Measurements from ENCODE around the gene ZNF385B. TPM values are rescaled to one million over a fixed set of nuclear protein-coding genes. Genes with fewer than 3 reads are reported as not detected.

ZNF385B gene
- total RNA-seq, 2 donors from 2014 or later, result under 0.01 TPM; not detected in 1

GRCh38 chr2:179859523-179859922 lies 1.9 kb downstream of the ZNF385B start:
- Histone ChIP-seq H3K27me3 (no peaks in the 10 kb centered on the region), H3K36me3 (replicated peaks in 1 of 2; ENCODE audit: insufficient read depth in 1 of 2, low read depth in 2 of 2) (no peaks in the 10 kb centered on the region), H3K27ac (no peak overlapping the region), H3K4me3 (no peak overlapping the region), H3K9me3 (no peaks in the 10 kb centered on the region), H3K4me1 (peaks cover 13% of the 10 kb centered on the region)
- TF ChIP-seq, protein P1, sequence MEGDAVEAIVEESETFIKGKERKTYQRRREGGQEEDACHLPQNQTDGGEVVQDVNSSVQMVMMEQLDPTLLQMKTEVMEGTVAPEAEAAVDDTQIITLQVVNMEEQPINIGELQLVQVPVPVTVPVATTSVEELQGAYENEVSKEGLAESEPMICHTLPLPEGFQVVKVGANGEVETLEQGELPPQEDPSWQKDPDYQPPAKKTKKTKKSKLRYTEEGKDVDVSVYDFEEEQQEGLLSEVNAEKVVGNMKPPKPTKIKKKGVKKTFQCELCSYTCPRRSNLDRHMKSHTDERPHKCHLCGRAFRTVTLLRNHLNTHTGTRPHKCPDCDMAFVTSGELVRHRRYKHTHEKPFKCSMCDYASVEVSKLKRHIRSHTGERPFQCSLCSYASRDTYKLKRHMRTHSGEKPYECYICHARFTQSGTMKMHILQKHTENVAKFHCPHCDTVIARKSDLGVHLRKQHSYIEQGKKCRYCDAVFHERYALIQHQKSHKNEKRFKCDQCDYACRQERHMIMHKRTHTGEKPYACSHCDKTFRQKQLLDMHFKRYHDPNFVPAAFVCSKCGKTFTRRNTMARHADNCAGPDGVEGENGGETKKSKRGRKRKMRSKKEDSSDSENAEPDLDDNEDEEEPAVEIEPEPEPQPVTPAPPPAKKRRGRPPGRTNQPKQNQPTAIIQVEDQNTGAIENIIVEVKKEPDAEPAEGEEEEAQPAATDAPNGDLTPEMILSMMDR (IDR thresholded peaks at IDR 0.05), result no peak
- no peak for TF ChIP-seq POLR2A (IDR thresholded peaks at IDR 0.05)
- no peak for ATAC-seq
- WGBS, 2 donors, result 81 to 85% methylated on average over 1 of the region's 1 CpG
- no peak for DNase-seq
- intact Hi-C loops (cut with DNase I), result no loop called here

GRCh38 chr2:179857236-179857635 lies 4.2 kb downstream of the ZNF385B start:
- Histone ChIP-seq H3K27me3 (no peaks in the 10 kb centered on the region), H3K36me3 (replicated peaks in 1 of 2; ENCODE audit: insufficient read depth in 1 of 2, low read depth in 2 of 2) (no peaks in the 10 kb centered on the region), H3K27ac (no peak overlapping the region), H3K4me3 (no peak overlapping the region), H3K9me3 (no peaks in the 10 kb centered on the region), H3K4me1 (peaks cover 13% of the 10 kb centered on the region)
- intact Hi-C loops (cut with DNase I), result no loop called here
- TF ChIP-seq, protein P1 (IDR thresholded peaks at IDR 0.05), result no peak
- no peak for TF ChIP-seq POLR2A (IDR thresholded peaks at IDR 0.05)
- 62 to 76% methylated on average over 4 of the region's 4 CpGs for WGBS, 2 donors
- no peak for DNase-seq
- no peak for ATAC-seq

- intact Hi-C loops (cut with DNase I), result no loop called here
- ATAC-seq, result no peak
- 58 to 75% methylated on average over 5 of the region's 5 CpGs for WGBS, 2 donors
These were observed 5.2 kb downstream of the ZNF385B start for GRCh38 chr2:179856205-179856604.

GRCh38 chr2:179855673-179856072 lies 5.7 kb downstream of the ZNF385B start:
- intact Hi-C loops (cut with DNase I), result no loop called here
- WGBS, 2 donors, result 95 to 100% methylated on average over 1 of the region's 1 CpG
- no peaks in the 10 kb centered on the region for H3K27me3 ChIP-seq
- no peak for TF ChIP-seq POLR2A (IDR thresholded peaks at IDR 0.05)
- TF ChIP-seq, protein P1 (IDR thresholded peaks at IDR 0.05), result no peak
- peaks cover 4% of the 10 kb centered on the region for H3K4me1 ChIP-seq
- DNase-seq (no peak), ATAC-seq (no peak)
- no peaks in the 10 kb centered on the region for H3K9me3 ChIP-seq
- H3K4me3 ChIP-seq, result no peak overlapping the region
- H3K36me3 ChIP-seq (replicated peaks in 1 of 2; ENCODE audit: insufficient read depth in 1 of 2, low read depth in 2 of 2), result no peaks in the 10 kb centered on the region
- no peak overlapping the region for H3K27ac ChIP-seq

More at GRCh38 chr2:179856205-179856604, 5.2 kb downstream of the ZNF385B start:
- Histone ChIP-seq H3K4me1 (peaks cover 8% of the 10 kb centered on the region), H3K9me3 (no peaks in the 10 kb centered on the region), H3K27me3 (no peaks in the 10 kb centered on the region), H3K27ac (no peak overlapping the region), H3K36me3 (replicated peaks in 1 of 2; ENCODE audit: insufficient read depth in 1 of 2, low read depth in 2 of 2) (no peaks in the 10 kb centered on the region), H3K4me3 (no peak overlapping the region)
- TF ChIP-seq, protein P1 (IDR thresholded peaks at IDR 0.05), result no peak
- TF ChIP-seq POLR2A (IDR thresholded peaks at IDR 0.05), result no peak
- DNase-seq, result no peak

- no peak overlapping the region for H3K4me3 ChIP-seq
These were observed 6.5 kb downstream of the ZNF385B start for GRCh38 chr2:179854891-179855290.

More at GRCh38 chr2:179854891-179855290, 6.5 kb downstream of the ZNF385B start:
- TF ChIP-seq, protein P1 (IDR thresholded peaks at IDR 0.05), result no peak
- TF ChIP-seq POLR2A (IDR thresholded peaks at IDR 0.05), result no peak
- DNase-seq (no peak), ATAC-seq (no peak)
- WGBS, 2 donors, result 57 to 62% methylated on average over 3 of the region's 3 CpGs
- Histone ChIP-seq H3K36me3 (replicated peaks in 1 of 2; ENCODE audit: insufficient read depth in 1 of 2, low read depth in 2 of 2) (no peaks in the 10 kb centered on the region), H3K9me3 (no peaks in the 10 kb centered on the region), H3K27me3 (no peaks in the 10 kb centered on the region), H3K27ac (no peak overlapping the region), H3K4me1 (no peaks in the 10 kb centered on the region)
- intact Hi-C loops (cut with DNase I), result no loop called here

Data from body of pancreas (tissue), 4 donors.